Mesothelial cell of epicardium (in vitro differentiated cells): Measurements from ENCODE around the gene KRTAP3-1. TPM values are rescaled to one million over a fixed set of nuclear protein-coding genes. Genes with fewer than 3 reads are reported as not detected.
"Not testable (repeated sequence)": the region's sequence is repeated elsewhere in the genome, so short reads cannot be mapped to it uniquely, and the experiment has no call there.

Experiments used
- DNase-seq, 2 experiments: peaks; one replicate each; pipeline ENCODE4 v3.0.0; 2021; ENCODE audit warnings: low spot score in 2 of 2; ENCODE audit not compliant: unreplicated experiment in 2 of 2
- H3K27ac Mint-ChIP-seq: 2 replicates; pipeline ENCODE4 v1.8.0; 2021; ENCODE audit warnings: mixed read lengths
- H3K27me3 Mint-ChIP-seq: 2 replicates; pipeline ENCODE4 v1.8.0; 2021; ENCODE audit warnings: low read depth, mixed read lengths
- H3K36me3 Mint-ChIP-seq: 2 replicates; pipeline ENCODE4 v1.8.0; 2021; ENCODE audit warnings: mixed read lengths
- H3K4me1 Mint-ChIP-seq: 2 replicates; pipeline ENCODE4 v1.8.0; 2021; ENCODE audit warnings: mixed read lengths
- H3K4me3 Mint-ChIP-seq: 2 replicates; pipeline ENCODE4 v1.8.0; 2021; ENCODE audit warnings: mild to moderate bottlenecking, moderate library complexity, mixed read lengths
- H3K9me3 Mint-ChIP-seq: 2 replicates; pipeline ENCODE4 v1.8.0; 2021; ENCODE audit warnings: mixed read lengths
- total RNA-seq: library from RNA; stranded (reverse); gene quantifications from 3 replicates; pipeline ENCODE4 v1.2.1, GENCODE V29; 2021
- TF ChIP-seq, protein P1 (sequence below): fragments of 200-600 bp; sonication (generic); IDR thresholded peaks from one replicate; pipeline ENCODE4 v1.5.0; 2021; ENCODE audit warnings: antibody characterized with exemption; ENCODE audit not compliant: unreplicated experiment

The KRTAP3-1 gene
- total RNA-seq, 1 donor from 2014 or later, result 1.3 TPM

DNA sequence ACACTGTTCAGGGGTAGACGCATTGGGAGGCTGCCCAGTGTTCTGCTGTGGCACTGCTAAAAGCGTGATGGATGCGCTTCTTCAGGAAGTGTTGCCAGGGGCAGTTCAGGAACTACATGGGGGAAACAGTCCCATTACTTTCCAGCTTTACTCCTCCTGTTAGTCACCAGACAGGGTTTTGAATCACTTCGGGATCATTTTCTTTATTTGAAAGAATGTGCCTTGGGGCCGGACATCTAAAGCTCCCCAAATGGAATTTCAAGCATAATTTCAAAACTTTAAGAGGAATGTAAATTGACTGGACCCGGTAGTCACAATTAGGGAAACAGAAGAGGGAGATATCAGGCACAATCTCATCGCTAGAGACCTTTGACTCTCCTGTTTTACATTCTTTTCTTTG, 39.5 kb upstream of the KRTAP3-1 start:
- peak overlapping the region; percentile 88 for H3K27ac Mint-ChIP-seq
- H3K4me3 Mint-ChIP-seq, result no peak overlapping the region
- peaks cover 17% of the 10 kb centered on the region for H3K9me3 Mint-ChIP-seq
- no peaks in the 10 kb centered on the region for H3K27me3 Mint-ChIP-seq
- DNase-seq, result no peak
- peaks cover 4% of the 10 kb centered on the region for H3K36me3 Mint-ChIP-seq
- H3K4me1 Mint-ChIP-seq, result peaks cover 28% of the 10 kb centered on the region
- TF ChIP-seq, protein P1, sequence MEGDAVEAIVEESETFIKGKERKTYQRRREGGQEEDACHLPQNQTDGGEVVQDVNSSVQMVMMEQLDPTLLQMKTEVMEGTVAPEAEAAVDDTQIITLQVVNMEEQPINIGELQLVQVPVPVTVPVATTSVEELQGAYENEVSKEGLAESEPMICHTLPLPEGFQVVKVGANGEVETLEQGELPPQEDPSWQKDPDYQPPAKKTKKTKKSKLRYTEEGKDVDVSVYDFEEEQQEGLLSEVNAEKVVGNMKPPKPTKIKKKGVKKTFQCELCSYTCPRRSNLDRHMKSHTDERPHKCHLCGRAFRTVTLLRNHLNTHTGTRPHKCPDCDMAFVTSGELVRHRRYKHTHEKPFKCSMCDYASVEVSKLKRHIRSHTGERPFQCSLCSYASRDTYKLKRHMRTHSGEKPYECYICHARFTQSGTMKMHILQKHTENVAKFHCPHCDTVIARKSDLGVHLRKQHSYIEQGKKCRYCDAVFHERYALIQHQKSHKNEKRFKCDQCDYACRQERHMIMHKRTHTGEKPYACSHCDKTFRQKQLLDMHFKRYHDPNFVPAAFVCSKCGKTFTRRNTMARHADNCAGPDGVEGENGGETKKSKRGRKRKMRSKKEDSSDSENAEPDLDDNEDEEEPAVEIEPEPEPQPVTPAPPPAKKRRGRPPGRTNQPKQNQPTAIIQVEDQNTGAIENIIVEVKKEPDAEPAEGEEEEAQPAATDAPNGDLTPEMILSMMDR, result no peak

GRCh38 chr17:41046735-41047465, 38.0 kb upstream of the KRTAP3-1 start, which contains the start of gene KRTAP2-1:
KRTAP2-1 (minus strand) TSS chr17:41047316; CDS start chr17:41047267, 49 bp downstream.
- H3K27me3 Mint-ChIP-seq, DNase-seq, H3K36me3 Mint-ChIP-seq, H3K4me3 Mint-ChIP-seq: not testable (repeated sequence)
- peaks cover 28% of the 10 kb centered on the region for H3K4me1 Mint-ChIP-seq
- H3K27ac Mint-ChIP-seq, result peak within 1 kb of the TSS; percentile 88
- H3K9me3 Mint-ChIP-seq, result peaks cover 15% of the 10 kb centered on the region

DNA sequence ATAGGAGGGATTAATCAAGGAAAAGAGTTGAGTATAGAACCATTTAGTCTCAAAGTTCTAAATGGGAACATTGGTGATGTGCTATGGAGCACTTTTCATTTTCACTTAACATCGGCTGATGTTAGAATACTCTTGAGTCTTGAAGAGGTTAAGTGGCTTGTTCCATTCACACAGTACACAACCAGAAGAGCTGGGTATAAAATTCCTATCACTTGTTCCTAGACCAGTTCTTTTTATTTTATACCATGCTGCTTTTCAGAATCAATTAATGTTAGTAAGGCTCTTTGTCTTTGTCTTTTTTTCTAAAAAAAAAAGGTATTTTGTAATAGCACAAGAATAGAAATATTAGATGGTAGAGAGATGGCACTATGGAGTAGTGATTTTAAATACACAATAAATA, 34.0 kb upstream of the KRTAP3-1 start:
- Mint-ChIP-seq H3K27me3 (no peaks in the 10 kb centered on the region), H3K36me3 (peaks cover 6% of the 10 kb centered on the region), H3K4me1 (peaks cover 18% of the 10 kb centered on the region), H3K4me3 (no peak overlapping the region), H3K9me3 (peaks cover 15% of the 10 kb centered on the region), H3K27ac (no peak overlapping the region)
- TF ChIP-seq, protein P1, result no peak
- no peak for DNase-seq

- not testable (repeated sequence) for H3K27ac Mint-ChIP-seq, H3K36me3 Mint-ChIP-seq, H3K4me3 Mint-ChIP-seq, DNase-seq, H3K27me3 Mint-ChIP-seq
- H3K9me3 Mint-ChIP-seq, result peaks cover 15% of the 10 kb centered on the region
- H3K4me1 Mint-ChIP-seq, result peaks cover 22% of the 10 kb centered on the region
Measured at GRCh38 chr17:41040783-41041571, 32.0 kb upstream of the KRTAP3-1 start, which contains the start of gene KRTAP1-1. KRTAP1-1 (minus strand) TSS chr17:41041450; CDS start chr17:41041397, 53 bp downstream.

DNA sequence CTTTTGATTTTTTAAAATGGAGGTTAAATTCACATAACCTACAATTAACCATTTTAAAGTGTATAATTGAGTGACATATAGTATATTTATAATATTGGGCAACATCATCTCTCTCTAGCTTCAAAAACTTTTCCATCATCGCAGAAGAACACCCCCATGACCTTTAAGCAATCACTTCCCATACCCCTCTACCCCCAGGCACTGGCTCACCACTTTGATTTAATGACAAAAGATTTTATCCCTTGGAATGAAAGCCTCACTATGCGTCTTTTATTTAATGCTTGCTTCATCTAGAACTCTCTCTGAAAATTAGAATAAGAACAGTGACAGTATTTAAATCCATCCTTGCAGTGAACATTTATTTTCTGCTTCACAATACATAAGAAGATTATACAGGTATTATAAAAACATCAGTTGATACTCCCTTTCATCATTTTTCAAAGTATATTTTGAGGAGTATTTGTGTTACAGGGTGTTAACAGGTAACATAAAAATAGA, 29.0 kb upstream of the KRTAP3-1 start:
- no peak for DNase-seq
- no peak overlapping the region for H3K27ac Mint-ChIP-seq
- TF ChIP-seq, protein P1, result no peak
- H3K27me3 Mint-ChIP-seq, result no peaks in the 10 kb centered on the region
- peaks cover 22% of the 10 kb centered on the region for H3K4me1 Mint-ChIP-seq
- no peaks in the 10 kb centered on the region for H3K36me3 Mint-ChIP-seq
- H3K4me3 Mint-ChIP-seq, result no peak overlapping the region
- H3K9me3 Mint-ChIP-seq, result peaks cover 7% of the 10 kb centered on the region

- not testable (repeated sequence) for H3K9me3 Mint-ChIP-seq, H3K27me3 Mint-ChIP-seq, DNase-seq, H3K36me3 Mint-ChIP-seq, H3K27ac Mint-ChIP-seq, H3K4me3 Mint-ChIP-seq
- peaks cover 17% of the 10 kb centered on the region for H3K4me1 Mint-ChIP-seq
Measured at GRCh38 chr17:41034346-41034935, 25.5 kb upstream of the KRTAP3-1 start, which contains the start of gene KRTAP1-3. KRTAP1-3 (minus strand) TSS chr17:41034874; CDS start chr17:41034821, 53 bp downstream.
